ENCODE results near the gene RASA3. TPM values are rescaled to one million over a fixed set of nuclear protein-coding genes. Genes with fewer than 3 reads are reported as not detected.

Gene RASA3
- total RNA-seq, 1 experiment from 2014 or later, result 18.6 TPM

GRCh38 chr13:114074671-114075315, 57.6 kb downstream of the RASA3 start:
- H2AFZ ChIP-seq (ENCODE audit: low read depth, low read length, poor library complexity, severe bottlenecking), result no peak overlapping the region
- H3K4me2 ChIP-seq (ENCODE audit: low read length), result no peak overlapping the region
- DNase-seq (ENCODE audit: low read depth, low spot score) (no peak), ATAC-seq (no peak)
- H3K79me2 ChIP-seq (ENCODE audit: insufficient read depth, low read length), result peaks cover 22% of the 10 kb centered on the region
- H3K4me1 ChIP-seq (ENCODE audit: control insufficient read depth in 1 of 2, insufficient read depth in 2 of 2, low read length in 2 of 2), result peaks cover 13 to 18% of the 10 kb centered on the region in 2 experiments; a peak in 3 of 4 replicates
- no peaks in the 10 kb centered on the region for H3K9me3 ChIP-seq (ENCODE audit: control insufficient read depth in 1 of 2, insufficient read depth in 1 of 2, low read depth in 1 of 2, low read length in 2 of 2)
- no peak overlapping the region for H3K9ac ChIP-seq (ENCODE audit: low read length)
- intact Hi-C loops (cut with micrococcal nuclease), result no loop called here
- no peak overlapping the region for H3K4me3 ChIP-seq (replicated peaks in 1 of 2; ENCODE audit: low read depth in 1 of 2, low read length in 2 of 2)
- RAD21 ChIA-PET (ENCODE audit: low non-redundant PET in 1 of 2, low total read pairs in 2 of 2, uncharacterized antibody in 2 of 2, unreplicated experiment in 2 of 2), result no interaction called here
- H3K9me2 ChIP-seq (ENCODE audit: insufficient read depth), result no peaks in the 10 kb centered on the region
- no peak overlapping the region for H3K27ac ChIP-seq (ENCODE audit: low read depth, low read length)
- CTCF ChIA-PET, result no interaction called here
- no peak for TF ChIP-seq MAX (IDR thresholded peaks at IDR 0.05)
- TF ChIP-seq SRF (IDR thresholded peaks at IDR 0.05; ENCODE audit: low read depth), result no peak
- TF ChIP-seq EZH2 (IDR thresholded peaks at IDR 0.05), result no peak
- TF ChIP-seq TCF7L2 (IDR thresholded peaks at IDR 0.05; ENCODE audit: borderline replicate concordance, extremely low read depth, insufficient read depth, insufficient read length), result no peak
- TF ChIP-seq EZH2phosphoT487 (IDR thresholded peaks at IDR 0.05; ENCODE audit: borderline replicate concordance), result no peak
- TF ChIP-seq REST (IDR thresholded peaks at IDR 0.05; ENCODE audit: low read depth), result no peak
- no peak for TF ChIP-seq FOSL1 (IDR thresholded peaks at IDR 0.05; ENCODE audit: low read depth)
- no peak for TF ChIP-seq POLR2AphosphoS5 (IDR thresholded peaks at IDR 0.05; ENCODE audit: low read depth, low read length)
- no peak for TF ChIP-seq CBX3 (IDR thresholded peaks at IDR 0.05; ENCODE audit: low read depth)
- no peak for TF ChIP-seq POLR2A (IDR thresholded peaks at IDR 0.05; ENCODE audit: borderline replicate concordance, extremely low read depth, insufficient read depth, insufficient read length)
- TF ChIP-seq CEBPB (IDR thresholded peaks at IDR 0.05; ENCODE audit: low read depth), result no peak
- no peak for TF ChIP-seq JUND (IDR thresholded peaks at IDR 0.05)
- TF ChIP-seq YY1 (IDR thresholded peaks at IDR 0.05; ENCODE audit: extremely low read depth, insufficient replicate concordance, low read depth, low read length), result no peak
- TF ChIP-seq SIN3A (IDR thresholded peaks at IDR 0.05; ENCODE audit: low read depth), result no peak
- no peak for TF ChIP-seq CTCF (IDR thresholded peaks at IDR 0.05 in 2 of 3, conservative IDR thresholded peaks at IDR 0.05 in 1 of 3; ENCODE audit: borderline replicate concordance in 1 of 3, insufficient read depth in 1 of 3, low read depth in 2 of 3, low read length in 2 of 3)
- TF ChIP-seq EGR1 (IDR thresholded peaks at IDR 0.05; ENCODE audit: low read depth), result no peak
- no peak for TF ChIP-seq ZBTB33 (IDR thresholded peaks at IDR 0.05; ENCODE audit: extremely low read depth, insufficient replicate concordance, low read length)
- TF ChIP-seq RAD21 (IDR thresholded peaks at IDR 0.05; ENCODE audit: low read depth), result no peak
- no peak for TF ChIP-seq ZFX (IDR thresholded peaks at IDR 0.05)
- TF ChIP-seq ZNF274 (IDR thresholded peaks at IDR 0.05; ENCODE audit: low read depth, low read length), result no peak
- H3K27me3 ChIP-seq (ENCODE audit: insufficient read depth, low read length), result no peaks in the 10 kb centered on the region
- H3K36me3 ChIP-seq (ENCODE audit: control insufficient read depth in 1 of 2, insufficient read depth in 2 of 2, low read length in 2 of 2), result 0 out of 4 replicates have a peak, but pooled peaks cover 0 to 3% of the 10 kb centered on the region in 2 experiments
- H4K20me1 ChIP-seq (ENCODE audit: insufficient read depth), result no peaks in the 10 kb centered on the region
- POLR2A ChIA-PET, result no interaction called here
- BruUV-seq (replicated peaks), result no TSS peak

Data from HCT116 (cell line).